ENCODE results near the gene SNX8. TPM values are rescaled to one million over a fixed set of nuclear protein-coding genes. Genes with fewer than 3 reads are reported as not detected.

The SNX8 gene, protein sequence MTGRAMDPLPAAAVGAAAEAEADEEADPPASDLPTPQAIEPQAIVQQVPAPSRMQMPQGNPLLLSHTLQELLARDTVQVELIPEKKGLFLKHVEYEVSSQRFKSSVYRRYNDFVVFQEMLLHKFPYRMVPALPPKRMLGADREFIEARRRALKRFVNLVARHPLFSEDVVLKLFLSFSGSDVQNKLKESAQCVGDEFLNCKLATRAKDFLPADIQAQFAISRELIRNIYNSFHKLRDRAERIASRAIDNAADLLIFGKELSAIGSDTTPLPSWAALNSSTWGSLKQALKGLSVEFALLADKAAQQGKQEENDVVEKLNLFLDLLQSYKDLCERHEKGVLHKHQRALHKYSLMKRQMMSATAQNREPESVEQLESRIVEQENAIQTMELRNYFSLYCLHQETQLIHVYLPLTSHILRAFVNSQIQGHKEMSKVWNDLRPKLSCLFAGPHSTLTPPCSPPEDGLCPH
- total RNA-seq (2021; ENCODE audit: unreplicated experiment), result 139 TPM
- 147 TPM for polyA plus RNA-seq (2012; ENCODE audit: insufficient read length)
- Bru-seq, nascent RNA, result percentile 72 among the genes with signal in this experiment
- BruChase-seq, experiment 1, labeled RNA remaining after a 2-hour chase, result percentile 77 among the genes with signal in this experiment
- percentile 83 among the genes with signal in this experiment for BruChase-seq, experiment 2, labeled RNA remaining after a 6-hour chase
- long read RNA-seq, full-length matches to known transcripts, result 78 of 117 reads
- long read RNA-seq, partial matches to known transcripts, result 8 of 117 reads
- long read RNA-seq, other reads (novel, unspliced or antisense), result 31 of 117 reads

DNA sequence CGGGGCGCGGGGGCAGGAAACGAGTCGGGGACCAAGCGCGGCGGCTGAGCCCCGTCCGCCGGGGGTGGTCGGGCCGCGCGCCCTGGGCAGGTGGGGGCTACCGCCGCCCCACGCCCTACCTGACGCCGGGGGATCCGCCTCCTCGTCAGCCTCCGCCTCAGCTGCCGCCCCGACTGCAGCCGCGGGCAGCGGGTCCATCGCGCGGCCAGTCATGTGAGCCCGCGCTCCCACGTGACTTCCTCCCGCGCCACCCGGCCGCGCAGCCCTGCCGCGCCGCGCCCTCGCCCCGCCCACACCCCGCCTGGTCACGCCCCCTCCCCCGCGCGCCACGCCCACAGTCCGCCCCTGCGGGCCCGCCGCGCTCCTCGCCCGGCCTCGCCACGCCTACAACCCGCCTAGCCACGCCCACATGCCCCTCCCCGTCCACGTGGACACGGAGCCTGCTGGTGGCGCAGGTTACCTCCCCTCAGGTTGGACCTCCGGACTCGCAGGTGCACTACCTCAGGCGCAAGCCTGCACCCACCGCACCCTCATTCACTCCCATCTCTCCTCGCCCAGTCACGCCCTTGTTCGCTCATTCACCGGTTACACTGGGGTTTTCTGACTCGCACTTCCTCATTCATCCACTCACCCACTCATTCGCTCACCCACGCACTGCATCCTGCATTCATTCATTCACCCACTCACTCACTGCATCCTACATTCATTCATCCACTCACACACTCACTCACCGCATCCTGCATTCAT is at the start of gene SNX8:
SNX8 (minus strand) TSS at position 233 of the 747 bp plus-strand sequence; CDS start at position 213, 20 bp downstream.
- peak within 1 kb of the TSS; percentile 75 to 94 for H3K4me3 ChIP-seq (ENCODE audit: low read depth in 2 of 2, low read length in 2 of 2)
- peak within 1 kb of the TSS; percentile 80 for H3K27ac ChIP-seq (ENCODE audit: low read length)
- no peaks in the 10 kb centered on the region for H3K9me3 ChIP-seq (ENCODE audit: control insufficient read depth, insufficient read depth, low read depth, low read length)
- ATAC-seq (peak; percentile 95), DNase-seq (ENCODE audit: low read depth, low spot score) (peak; percentile 43)
- H3K36me3 ChIP-seq (ENCODE audit: control insufficient read depth, insufficient read depth, low read length), result no peaks in the 10 kb centered on the region
- POLR2A ChIA-PET, result no interaction called here
- no TSS peak for BruUV-seq (replicated peaks)
- TF ChIP-seq, protein P1, sequence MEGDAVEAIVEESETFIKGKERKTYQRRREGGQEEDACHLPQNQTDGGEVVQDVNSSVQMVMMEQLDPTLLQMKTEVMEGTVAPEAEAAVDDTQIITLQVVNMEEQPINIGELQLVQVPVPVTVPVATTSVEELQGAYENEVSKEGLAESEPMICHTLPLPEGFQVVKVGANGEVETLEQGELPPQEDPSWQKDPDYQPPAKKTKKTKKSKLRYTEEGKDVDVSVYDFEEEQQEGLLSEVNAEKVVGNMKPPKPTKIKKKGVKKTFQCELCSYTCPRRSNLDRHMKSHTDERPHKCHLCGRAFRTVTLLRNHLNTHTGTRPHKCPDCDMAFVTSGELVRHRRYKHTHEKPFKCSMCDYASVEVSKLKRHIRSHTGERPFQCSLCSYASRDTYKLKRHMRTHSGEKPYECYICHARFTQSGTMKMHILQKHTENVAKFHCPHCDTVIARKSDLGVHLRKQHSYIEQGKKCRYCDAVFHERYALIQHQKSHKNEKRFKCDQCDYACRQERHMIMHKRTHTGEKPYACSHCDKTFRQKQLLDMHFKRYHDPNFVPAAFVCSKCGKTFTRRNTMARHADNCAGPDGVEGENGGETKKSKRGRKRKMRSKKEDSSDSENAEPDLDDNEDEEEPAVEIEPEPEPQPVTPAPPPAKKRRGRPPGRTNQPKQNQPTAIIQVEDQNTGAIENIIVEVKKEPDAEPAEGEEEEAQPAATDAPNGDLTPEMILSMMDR (IDR thresholded peaks at IDR 0.05), result no peak
- TF ChIP-seq TCF7L2 (IDR thresholded peaks at IDR 0.05; ENCODE audit: low read depth, low read length), result no peak
- TF ChIP-seq SIN3A (IDR thresholded peaks at IDR 0.05; ENCODE audit: borderline replicate concordance, insufficient read depth, low read depth, low read length), result peak; percentile 96; the same call in 1 of the 2 replicates
- TF ChIP-seq, protein P2, sequence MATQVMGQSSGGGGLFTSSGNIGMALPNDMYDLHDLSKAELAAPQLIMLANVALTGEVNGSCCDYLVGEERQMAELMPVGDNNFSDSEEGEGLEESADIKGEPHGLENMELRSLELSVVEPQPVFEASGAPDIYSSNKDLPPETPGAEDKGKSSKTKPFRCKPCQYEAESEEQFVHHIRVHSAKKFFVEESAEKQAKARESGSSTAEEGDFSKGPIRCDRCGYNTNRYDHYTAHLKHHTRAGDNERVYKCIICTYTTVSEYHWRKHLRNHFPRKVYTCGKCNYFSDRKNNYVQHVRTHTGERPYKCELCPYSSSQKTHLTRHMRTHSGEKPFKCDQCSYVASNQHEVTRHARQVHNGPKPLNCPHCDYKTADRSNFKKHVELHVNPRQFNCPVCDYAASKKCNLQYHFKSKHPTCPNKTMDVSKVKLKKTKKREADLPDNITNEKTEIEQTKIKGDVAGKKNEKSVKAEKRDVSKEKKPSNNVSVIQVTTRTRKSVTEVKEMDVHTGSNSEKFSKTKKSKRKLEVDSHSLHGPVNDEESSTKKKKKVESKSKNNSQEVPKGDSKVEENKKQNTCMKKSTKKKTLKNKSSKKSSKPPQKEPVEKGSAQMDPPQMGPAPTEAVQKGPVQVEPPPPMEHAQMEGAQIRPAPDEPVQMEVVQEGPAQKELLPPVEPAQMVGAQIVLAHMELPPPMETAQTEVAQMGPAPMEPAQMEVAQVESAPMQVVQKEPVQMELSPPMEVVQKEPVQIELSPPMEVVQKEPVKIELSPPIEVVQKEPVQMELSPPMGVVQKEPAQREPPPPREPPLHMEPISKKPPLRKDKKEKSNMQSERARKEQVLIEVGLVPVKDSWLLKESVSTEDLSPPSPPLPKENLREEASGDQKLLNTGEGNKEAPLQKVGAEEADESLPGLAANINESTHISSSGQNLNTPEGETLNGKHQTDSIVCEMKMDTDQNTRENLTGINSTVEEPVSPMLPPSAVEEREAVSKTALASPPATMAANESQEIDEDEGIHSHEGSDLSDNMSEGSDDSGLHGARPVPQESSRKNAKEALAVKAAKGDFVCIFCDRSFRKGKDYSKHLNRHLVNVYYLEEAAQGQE (IDR thresholded peaks at IDR 0.05; ENCODE audit: insufficient read depth in 1 of 2, low read depth in 2 of 2, low read length in 1 of 2), result 0 out of 4 replicates have a peak, but pooled peaks of 1 of the 2 experiments have one; percentile 29
- peak; percentile 74 for TF ChIP-seq POLR2AphosphoS5 (IDR thresholded peaks at IDR 0.05; ENCODE audit: low read depth, low read length)
- no peaks in the 10 kb centered on the region for H3K27me3 ChIP-seq (ENCODE audit: control insufficient read depth, insufficient read depth, low read length)
- peaks cover 14% of the 10 kb centered on the region for H3K4me1 ChIP-seq (ENCODE audit: control insufficient read depth, insufficient read depth, low read length)
- in situ Hi-C loops (cut with HindIII; ENCODE audit: low pct_unique_long_range_greater_than_20kb, low sequenced_read_pairs) (no loop called here), intact Hi-C loops (cut with micrococcal nuclease; ENCODE audit: unreplicated experiment) (no loop called here)
- CTCF ChIA-PET, result no interaction called here

DNA sequence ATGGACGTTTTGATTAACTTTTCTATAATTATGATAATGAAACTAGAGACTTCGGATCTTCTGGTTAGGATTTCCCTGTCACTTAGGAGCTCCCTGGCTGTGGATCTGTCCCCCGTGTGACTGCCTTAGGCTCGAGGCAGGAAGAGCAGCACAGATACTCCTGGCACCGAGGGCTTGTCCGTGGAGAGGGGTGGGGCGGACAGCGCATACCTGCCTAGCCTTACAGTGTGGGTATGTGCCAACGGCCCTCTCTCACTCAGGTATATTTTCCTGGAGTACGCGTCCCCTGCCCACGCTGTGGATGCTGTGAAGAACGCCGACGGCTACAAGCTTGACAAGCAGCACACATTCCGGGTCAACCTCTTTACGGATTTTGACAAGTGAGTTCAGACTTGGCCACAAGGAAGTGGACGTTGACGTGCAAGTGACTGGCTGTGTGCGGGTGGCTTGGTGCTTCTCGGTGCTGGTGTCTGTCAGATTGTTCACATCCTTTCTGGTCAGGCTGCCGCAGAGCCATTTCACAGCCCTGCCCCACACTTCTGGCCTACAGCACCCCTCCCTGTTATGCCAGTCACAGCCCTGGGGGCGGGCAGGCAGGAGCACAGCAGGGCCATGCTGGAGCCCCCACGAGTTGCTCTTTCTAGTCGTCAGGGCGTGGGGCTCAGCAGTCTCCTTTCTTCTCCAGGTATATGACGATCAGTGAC is 48.3 kb upstream of the SNX8 start:
- peaks cover 56% of the 10 kb centered on the region for H3K36me3 ChIP-seq (ENCODE audit: control insufficient read depth, insufficient read depth, low read length)
- in situ Hi-C loops (cut with HindIII; ENCODE audit: low pct_unique_long_range_greater_than_20kb, low sequenced_read_pairs) (no loop called here), intact Hi-C loops (cut with micrococcal nuclease; ENCODE audit: unreplicated experiment) (no loop called here)
- ChIA-PET CTCF (no interaction called here), POLR2A (no interaction called here)
- no TSS peak for BruUV-seq (replicated peaks)
- no peak overlapping the region for H3K27ac ChIP-seq (ENCODE audit: low read length)
- H3K27me3 ChIP-seq (ENCODE audit: control insufficient read depth, insufficient read depth, low read length), result no peaks in the 10 kb centered on the region
- no peak for DNase-seq (ENCODE audit: low read depth, low spot score)
- TF ChIP-seq POLR2AphosphoS5 (IDR thresholded peaks at IDR 0.05; ENCODE audit: low read depth, low read length) (no peak), TCF7L2 (IDR thresholded peaks at IDR 0.05; ENCODE audit: low read depth, low read length) (no peak), SIN3A (IDR thresholded peaks at IDR 0.05; ENCODE audit: borderline replicate concordance, insufficient read depth, low read depth, low read length) (no peak)
- TF ChIP-seq, protein P2 (IDR thresholded peaks at IDR 0.05; ENCODE audit: insufficient read depth in 1 of 2, low read depth in 2 of 2, low read length in 1 of 2), result no peak
- TF ChIP-seq, protein P1 (IDR thresholded peaks at IDR 0.05), result no peak
- no peak overlapping the region for H3K4me3 ChIP-seq (ENCODE audit: low read depth in 2 of 2, low read length in 2 of 2)
- no peak for ATAC-seq
- peaks cover 10% of the 10 kb centered on the region; the same call in 1 of the 2 replicates for H3K4me1 ChIP-seq (ENCODE audit: control insufficient read depth, insufficient read depth, low read length)
- H3K9me3 ChIP-seq (ENCODE audit: control insufficient read depth, insufficient read depth, low read depth, low read length), result no peaks in the 10 kb centered on the region
